Hepatocyte (in vitro differentiated cells): Measurements from ENCODE around the gene ARMC3. TPM values are rescaled to one million over a fixed set of nuclear protein-coding genes. Genes with fewer than 3 reads are reported as not detected.
A peak's percentile ranks its signal among the peaks of the same experiment; 100 is the strongest.

Experiments used
- DNase-seq: peaks from one replicate; pipeline ENCODE4 v3.0.0-alpha.2; 2016; ENCODE audit warnings: low spot score
- H2AFZ ChIP-seq: fragments of 200-600 bp; sonication (generic); 2 replicates; pipeline ENCODE4 v1.6.0; 2016; ENCODE audit warnings: antibody characterized with exemption, mild to moderate bottlenecking
- H3K27ac ChIP-seq: fragments of 200-600 bp; sonication (generic); 2 replicates; pipeline ENCODE4 v1.5.1; 2016; ENCODE audit warnings: mild to moderate bottlenecking
- H3K27me3 ChIP-seq: fragments of 200-600 bp; sonication (generic); 2 replicates; pipeline ENCODE4 v1.6.1; 2016
- H3K36me3 ChIP-seq: fragments of 200-600 bp; sonication (generic); replicated peaks from 2 replicates; pipeline ENCODE4 v1.5.1; 2016; ENCODE audit warnings: low read depth; ENCODE audit not compliant: insufficient read depth
- H3K4me1 ChIP-seq: fragments of 200-600 bp; sonication (generic); 2 replicates; pipeline ENCODE4 v1.5.1; 2016; ENCODE audit warnings: mild to moderate bottlenecking, moderate library complexity; ENCODE audit not compliant: insufficient read depth
- H3K4me2 ChIP-seq: fragments of 200-600 bp; sonication (generic); 2 replicates; pipeline ENCODE4 v1.6.0; 2016
- H3K4me3 ChIP-seq: fragments of 200-600 bp; sonication (generic); 2 replicates; pipeline ENCODE4 v1.5.1; 2016; ENCODE audit warnings: mild to moderate bottlenecking
- H3K79me2 ChIP-seq: fragments of 200-600 bp; sonication (generic); 2 replicates; pipeline ENCODE4 v1.6.0; 2017; ENCODE audit warnings: mild to moderate bottlenecking
- H3K9me2 ChIP-seq: fragments of 200-600 bp; sonication (generic); replicated peaks from 2 replicates; pipeline ENCODE4 v1.6.0; 2017; ENCODE audit warnings: mild to moderate bottlenecking; ENCODE audit not compliant: insufficient read depth
- H3K9me3 ChIP-seq: fragments of 200-600 bp; sonication (generic); 2 replicates; pipeline ENCODE4 v1.5.1; 2016; ENCODE audit warnings: low read depth, mild to moderate bottlenecking
- H4K20me1 ChIP-seq: fragments of 200-600 bp; sonication (generic); 2 replicates; pipeline ENCODE4 v1.6.0; 2016; ENCODE audit warnings: mild to moderate bottlenecking; ENCODE audit not compliant: insufficient read depth, poor library complexity, severe bottlenecking
- CTCF ChIP-seq: fragments of 200-600 bp; sonication (generic); IDR thresholded peaks from 2 replicates; pipeline ENCODE4 v1.5.1; 2016; ENCODE audit warnings: antibody characterized with exemption, mild to moderate bottlenecking; ENCODE audit not compliant: poor library complexity
- EZH2 ChIP-seq: fragments of 200-600 bp; sonication (generic); IDR thresholded peaks from 2 replicates; pipeline ENCODE4 v1.6.1; 2016; ENCODE audit warnings: antibody characterized with exemption, mild to moderate bottlenecking, borderline replicate concordance
- EZH2phosphoT487 ChIP-seq: fragments of 200-600 bp; sonication (generic); IDR thresholded peaks from one replicate; pipeline ENCODE4 v1.6.1; 2018; ENCODE audit warnings: antibody characterized with exemption, mild to moderate bottlenecking, low read depth, moderate library complexity; ENCODE audit not compliant: unreplicated experiment, severe bottlenecking
- WGBS: methylation state at CpG from one replicate; pipeline ENCODE4 v1.1.6; 2016; ENCODE audit warnings: low lambda C conversion rate; ENCODE audit errors: missing lambda C conversion rate; 5-methylcytosine and 5-hydroxymethylcytosine counted together
- polyA plus RNA-seq: library from polyadenylated mRNA; unstranded; fragments of >200 nt; fragmentation: Nextera tagmentation; extraction: Ambion mirVana; gene quantifications from 2 replicates; pipeline ENCODE4 v1.2.1, GENCODE V29; 2016
- total RNA-seq: library from RNA; depleted of rRNA; stranded (reverse); fragments of >200 nt; gene quantifications from 2 replicates; pipeline ENCODE4 v1.2.3, GENCODE V29; 2014

Gene ARMC3
- total and polyA plus RNA-seq, 2 experiments from 2014 or later = not detected

- H3K4me1 ChIP-seq = no peaks in the 10 kb centered on the region
- no peaks in the 10 kb centered on the region for H3K79me2 ChIP-seq
- no peaks in the 10 kb centered on the region for H3K36me3 ChIP-seq
- H3K4me2 ChIP-seq = no peak overlapping the region
- 78% methylated on average over 3 of the region's 3 CpGs for WGBS
- peaks cover 11% of the 10 kb centered on the region for H3K27me3 ChIP-seq
- H4K20me1 ChIP-seq = no peaks in the 10 kb centered on the region
- no peak overlapping the region for H3K4me3 ChIP-seq
- TF ChIP-seq EZH2phosphoT487 (no peak), CTCF (no peak), EZH2 (no peak)
- no peak overlapping the region for H2AFZ ChIP-seq
- no peaks in the 10 kb centered on the region for H3K9me2 ChIP-seq
- no peak for DNase-seq
- no peaks in the 10 kb centered on the region for H3K9me3 ChIP-seq
- H3K27ac ChIP-seq = no peak overlapping the region
These were observed 103.5 kb downstream of the ARMC3 start for GRCh38 chr10:23031318-23031717.

GRCh38 chr10:23034790-23035189 is 106.9 kb downstream of the ARMC3 start:
- H3K4me2 ChIP-seq = no peak overlapping the region
- H2AFZ ChIP-seq = no peak overlapping the region
- H3K4me3 ChIP-seq = no peak overlapping the region
- no peaks in the 10 kb centered on the region for H4K20me1 ChIP-seq
- no peak for TF ChIP-seq EZH2
- TF ChIP-seq CTCF = no peak
- TF ChIP-seq EZH2phosphoT487 = no peak
- DNase-seq = no peak
- H3K9me2 ChIP-seq = no peaks in the 10 kb centered on the region
- no peaks in the 10 kb centered on the region for H3K36me3 ChIP-seq
- no peak overlapping the region for H3K27ac ChIP-seq
- peaks cover 7% of the 10 kb centered on the region for H3K27me3 ChIP-seq
- H3K9me3 ChIP-seq = no peaks in the 10 kb centered on the region
- H3K79me2 ChIP-seq = no peaks in the 10 kb centered on the region
- H3K4me1 ChIP-seq = no peaks in the 10 kb centered on the region

GRCh38 chr10:23035569-23035968 is 107.7 kb downstream of the ARMC3 start:
- peak; percentile 22 for DNase-seq
- Histone ChIP-seq H3K9me2 (no peaks in the 10 kb centered on the region), H3K4me1 (no peaks in the 10 kb centered on the region), H2AFZ (no peak overlapping the region), H3K36me3 (no peaks in the 10 kb centered on the region), H3K4me3 (no peak overlapping the region), H3K79me2 (no peaks in the 10 kb centered on the region), H4K20me1 (no peaks in the 10 kb centered on the region), H3K9me3 (no peaks in the 10 kb centered on the region), H3K27ac (no peak overlapping the region), H3K4me2 (no peak overlapping the region), H3K27me3 (peaks cover 6% of the 10 kb centered on the region)
- TF ChIP-seq EZH2 = no peak
- TF ChIP-seq CTCF = peak; percentile 17

- TF ChIP-seq CTCF (no peak), EZH2 (no peak), EZH2phosphoT487 (no peak)
These were observed 109.3 kb downstream of the ARMC3 start for GRCh38 chr10:23037152-23037551.

More at GRCh38 chr10:23037152-23037551, 109.3 kb downstream of the ARMC3 start:
- Histone ChIP-seq H3K4me2 (no peak overlapping the region), H3K27ac (no peak overlapping the region), H3K9me2 (no peaks in the 10 kb centered on the region), H3K4me1 (no peaks in the 10 kb centered on the region), H3K79me2 (no peaks in the 10 kb centered on the region), H3K9me3 (no peaks in the 10 kb centered on the region), H4K20me1 (no peaks in the 10 kb centered on the region), H2AFZ (no peak overlapping the region), H3K4me3 (no peak overlapping the region), H3K36me3 (no peaks in the 10 kb centered on the region), H3K27me3 (no peaks in the 10 kb centered on the region)
- 92% methylated on average over 10 of the region's 10 CpGs for WGBS
- DNase-seq = no peak
